ENCODE measurements around the gene TBC1D10A.

DNA sequence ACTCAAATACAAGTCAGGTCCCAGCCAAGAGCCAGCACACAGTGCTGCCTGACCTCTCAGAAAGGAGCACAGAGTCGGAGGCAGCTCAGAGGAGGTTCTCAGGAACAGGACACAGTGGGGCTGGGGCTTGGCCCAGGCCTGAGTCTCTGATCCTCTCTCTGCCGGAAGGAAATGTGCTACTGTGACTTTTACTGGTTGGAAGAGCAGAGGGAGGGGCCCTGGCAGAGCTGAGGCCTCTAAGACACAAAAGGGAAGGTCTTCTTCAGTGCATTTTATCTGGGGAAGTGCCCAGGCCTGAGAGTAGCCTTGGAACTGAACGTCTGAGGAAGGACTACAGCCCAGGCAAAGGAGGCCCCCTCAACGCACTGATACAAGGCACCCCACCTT, 21.2 kb downstream of the TBC1D10A start:
- no peak for TF ChIP-seq EZH2 (IDR thresholded peaks at IDR 0.05; ENCODE audit: low read depth, unreplicated experiment)
- TF ChIP-seq, protein P1, sequence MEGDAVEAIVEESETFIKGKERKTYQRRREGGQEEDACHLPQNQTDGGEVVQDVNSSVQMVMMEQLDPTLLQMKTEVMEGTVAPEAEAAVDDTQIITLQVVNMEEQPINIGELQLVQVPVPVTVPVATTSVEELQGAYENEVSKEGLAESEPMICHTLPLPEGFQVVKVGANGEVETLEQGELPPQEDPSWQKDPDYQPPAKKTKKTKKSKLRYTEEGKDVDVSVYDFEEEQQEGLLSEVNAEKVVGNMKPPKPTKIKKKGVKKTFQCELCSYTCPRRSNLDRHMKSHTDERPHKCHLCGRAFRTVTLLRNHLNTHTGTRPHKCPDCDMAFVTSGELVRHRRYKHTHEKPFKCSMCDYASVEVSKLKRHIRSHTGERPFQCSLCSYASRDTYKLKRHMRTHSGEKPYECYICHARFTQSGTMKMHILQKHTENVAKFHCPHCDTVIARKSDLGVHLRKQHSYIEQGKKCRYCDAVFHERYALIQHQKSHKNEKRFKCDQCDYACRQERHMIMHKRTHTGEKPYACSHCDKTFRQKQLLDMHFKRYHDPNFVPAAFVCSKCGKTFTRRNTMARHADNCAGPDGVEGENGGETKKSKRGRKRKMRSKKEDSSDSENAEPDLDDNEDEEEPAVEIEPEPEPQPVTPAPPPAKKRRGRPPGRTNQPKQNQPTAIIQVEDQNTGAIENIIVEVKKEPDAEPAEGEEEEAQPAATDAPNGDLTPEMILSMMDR (conservative IDR thresholded peaks at IDR 0.05; ENCODE audit: low read depth in 2 of 2): no peak
